ENCODE measurements around the gene MPDZ.

The MPDZ gene

DNA sequence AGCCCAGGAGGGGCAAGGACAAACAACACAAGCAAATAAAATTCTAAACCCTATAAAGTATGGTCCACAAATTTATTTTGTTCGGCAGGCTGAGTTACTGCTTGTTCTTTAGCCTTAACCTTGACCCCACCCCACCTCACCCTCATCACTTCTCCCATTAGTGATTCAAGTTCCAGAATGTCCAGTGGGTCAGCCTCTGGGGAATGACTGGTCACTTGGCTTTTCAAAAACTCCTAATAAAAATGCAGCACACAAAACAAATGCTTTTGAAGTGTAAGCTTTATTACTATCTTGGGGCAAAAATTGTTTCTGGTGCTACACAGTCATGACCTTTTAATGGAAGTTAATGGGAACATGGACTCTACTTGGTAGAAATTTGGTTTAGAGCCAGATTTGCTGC, 142.1 kb downstream of the MPDZ start (continued):
- TF ChIP-seq OVOL3 (tag by site-specific recombination; IDR thresholded peaks at IDR 0.05) (no peak), ZNF175 (tag by site-specific recombination; IDR thresholded peaks at IDR 0.05) (no peak), HOXC10 (CRISPR knock-in tag; IDR thresholded peaks at IDR 0.05) (no peak)
- TF ChIP-seq, protein P1, sequence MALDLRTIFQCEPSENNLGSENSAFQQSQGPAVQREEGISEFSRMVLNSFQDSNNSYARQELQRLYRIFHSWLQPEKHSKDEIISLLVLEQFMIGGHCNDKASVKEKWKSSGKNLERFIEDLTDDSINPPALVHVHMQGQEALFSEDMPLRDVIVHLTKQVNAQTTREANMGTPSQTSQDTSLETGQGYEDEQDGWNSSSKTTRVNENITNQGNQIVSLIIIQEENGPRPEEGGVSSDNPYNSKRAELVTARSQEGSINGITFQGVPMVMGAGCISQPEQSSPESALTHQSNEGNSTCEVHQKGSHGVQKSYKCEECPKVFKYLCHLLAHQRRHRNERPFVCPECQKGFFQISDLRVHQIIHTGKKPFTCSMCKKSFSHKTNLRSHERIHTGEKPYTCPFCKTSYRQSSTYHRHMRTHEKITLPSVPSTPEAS (tag by site-specific recombination; IDR thresholded peaks at IDR 0.05), result no peak

- no peaks in the 10 kb centered on the region for H3K4me1 ChIP-seq (ENCODE audit: control insufficient read depth, insufficient read depth, low read length)
- ChIA-PET POLR2A (no interaction called here), CTCF (no interaction called here)
- no peak overlapping the region for H3K27ac ChIP-seq (ENCODE audit: extremely low read depth, low read depth, low read length)
- H3K4me3 ChIP-seq (ENCODE audit: low read depth, low read length), result no peak overlapping the region
- peaks cover 5 to 47% of the 10 kb centered on the region in 2 experiments for H3K36me3 ChIP-seq (ENCODE audit: control insufficient read depth in 2 of 2, insufficient read depth in 1 of 2, low read length in 2 of 2)
- TF ChIP-seq GLI4 (tag by site-specific recombination; IDR thresholded peaks at IDR 0.05) (no peak), ZNF639 (tag by site-specific recombination; IDR thresholded peaks at IDR 0.05) (no peak), ZNF580 (tag by site-specific recombination; IDR thresholded peaks at IDR 0.05) (no peak), ZNF501 (tag by site-specific recombination; IDR thresholded peaks at IDR 0.05) (no peak), ZNF555 (tag by site-specific recombination; conservative IDR thresholded peaks at IDR 0.05) (no peak)
- TF ChIP-seq, protein P2, sequence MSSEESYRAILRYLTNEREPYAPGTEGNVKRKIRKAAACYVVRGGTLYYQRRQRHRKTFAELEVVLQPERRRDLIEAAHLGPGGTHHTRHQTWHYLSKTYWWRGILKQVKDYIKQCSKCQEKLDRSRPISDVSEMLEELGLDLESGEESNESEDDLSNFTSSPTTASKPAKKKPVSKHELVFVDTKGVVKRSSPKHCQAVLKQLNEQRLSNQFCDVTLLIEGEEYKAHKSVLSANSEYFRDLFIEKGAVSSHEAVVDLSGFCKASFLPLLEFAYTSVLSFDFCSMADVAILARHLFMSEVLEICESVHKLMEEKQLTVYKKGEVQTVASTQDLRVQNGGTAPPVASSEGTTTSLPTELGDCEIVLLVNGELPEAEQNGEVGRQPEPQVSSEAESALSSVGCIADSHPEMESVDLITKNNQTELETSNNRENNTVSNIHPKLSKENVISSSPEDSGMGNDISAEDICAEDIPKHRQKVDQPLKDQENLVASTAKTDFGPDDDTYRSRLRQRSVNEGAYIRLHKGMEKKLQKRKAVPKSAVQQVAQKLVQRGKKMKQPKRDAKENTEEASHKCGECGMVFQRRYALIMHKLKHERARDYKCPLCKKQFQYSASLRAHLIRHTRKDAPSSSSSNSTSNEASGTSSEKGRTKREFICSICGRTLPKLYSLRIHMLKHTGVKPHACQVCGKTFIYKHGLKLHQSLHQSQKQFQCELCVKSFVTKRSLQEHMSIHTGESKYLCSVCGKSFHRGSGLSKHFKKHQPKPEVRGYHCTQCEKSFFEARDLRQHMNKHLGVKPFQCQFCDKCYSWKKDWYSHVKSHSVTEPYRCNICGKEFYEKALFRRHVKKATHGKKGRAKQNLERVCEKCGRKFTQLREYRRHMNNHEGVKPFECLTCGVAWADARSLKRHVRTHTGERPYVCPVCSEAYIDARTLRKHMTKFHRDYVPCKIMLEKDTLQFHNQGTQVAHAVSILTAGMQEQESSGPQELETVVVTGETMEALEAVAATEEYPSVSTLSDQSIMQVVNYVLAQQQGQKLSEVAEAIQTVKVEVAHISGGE (tag by site-specific recombination; conservative IDR thresholded peaks at IDR 0.05; ENCODE audit: low read depth), result no peak
- H3K9me3 ChIP-seq (ENCODE audit: control insufficient read depth, insufficient read depth, low read depth, low read length), result no peaks in the 10 kb centered on the region
Measured at GRCh38 chr9:13131991-13132390, 147.5 kb downstream of the MPDZ start.

DNA sequence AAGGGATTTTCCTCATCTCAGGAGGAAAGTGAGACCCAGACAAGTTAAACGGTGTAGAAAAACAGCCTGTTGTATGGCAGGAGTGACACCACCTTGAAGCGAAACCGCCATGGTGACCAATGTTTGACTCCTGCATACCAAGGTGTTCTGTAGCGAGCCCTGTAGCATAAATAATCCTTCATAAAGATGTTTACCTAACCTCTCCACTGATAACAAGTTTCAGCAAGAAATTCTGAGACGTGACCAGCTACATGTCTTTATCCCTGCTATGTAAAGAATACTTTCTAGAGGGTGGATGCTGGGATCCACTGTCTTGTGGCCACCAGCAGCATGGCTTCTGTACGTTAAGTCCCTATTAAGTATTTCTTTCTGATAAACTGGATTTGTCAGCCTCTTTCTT, 148.1 kb downstream of the MPDZ start:
- peaks cover 3 to 47% of the 10 kb centered on the region in 2 experiments for H3K36me3 ChIP-seq (ENCODE audit: control insufficient read depth in 2 of 2, insufficient read depth in 1 of 2, low read length in 2 of 2)
- ChIA-PET POLR2A (no interaction called here), CTCF (interaction anchor here (0.5 to 1.0 kb wide), 2 partner anchors 64 to 103 kb away, joined by 3 to 5 read pairs; no protein-coding TSS in a partner anchor)
- H3K4me1 ChIP-seq (ENCODE audit: control insufficient read depth, insufficient read depth, low read length), result no peaks in the 10 kb centered on the region
- H3K9me3 ChIP-seq (ENCODE audit: control insufficient read depth, insufficient read depth, low read depth, low read length), result no peaks in the 10 kb centered on the region
- TF ChIP-seq ZNF175 (tag by site-specific recombination; IDR thresholded peaks at IDR 0.05) (no peak), KLF7 (tag by site-specific recombination; IDR thresholded peaks at IDR 0.05; ENCODE audit: borderline replicate concordance) (no peak), ZNF830 (tag by site-specific recombination; IDR thresholded peaks at IDR 0.05; ENCODE audit: low read depth) (no peak), ZNF157 (tag by site-specific recombination; IDR thresholded peaks at IDR 0.05) (no peak), ZBTB8A (tag by site-specific recombination; IDR thresholded peaks at IDR 0.05) (no peak), EGR2 (tag by site-specific recombination; IDR thresholded peaks at IDR 0.05; ENCODE audit: low read depth) (no peak), AEBP2 (tag by site-specific recombination; IDR thresholded peaks at IDR 0.05; ENCODE audit: borderline replicate concordance) (no peak)
- H3K27ac ChIP-seq (ENCODE audit: extremely low read depth, low read depth, low read length), result no peak overlapping the region
- H3K4me3 ChIP-seq (ENCODE audit: low read depth, low read length), result no peak overlapping the region
